CD8-positive, alpha-beta memory T cell (primary cell): Measurements from ENCODE around the gene DSTN. TPM values are rescaled to one million over a fixed set of nuclear protein-coding genes. Genes with fewer than 3 reads are reported as not detected.

ENCODE experiments used
- CTCF ChIA-PET: fragments of 350-600 bp; sonication (Branson Sonifier 250); formaldehyde crosslinking; loops from one replicate; lab custom pipeline; 2021; ENCODE audit warnings: antibody characterized with exemption; lab: Charles Lee
- POLR2A ChIA-PET: fragments of 350-600 bp; sonication (Branson Sonifier 250); formaldehyde crosslinking; loops from one replicate; lab custom pipeline; 2021; ENCODE audit warnings: antibody characterized with exemption; lab: Charles Lee
- DNase-seq, 5 donors: peaks; one replicate each; pipeline versions ENCODE4 v3.0.0 to v3.0.0-alpha.2; 2020 to 2022; ENCODE audit warnings: mixed read lengths in 1 of 5
- H3K27ac ChIP-seq: one replicate; pipeline ENCODE4 v1.7.0; 2013; ENCODE audit warnings: low read depth, mild to moderate bottlenecking, low read length, moderate library complexity
- H3K27me3 ChIP-seq: 2 replicates; pipeline ENCODE4 v1.7.0; 2013; ENCODE audit warnings: low read length, mild to moderate bottlenecking; ENCODE audit not compliant: insufficient read depth, poor library complexity, severe bottlenecking
- H3K36me3 ChIP-seq: 2 replicates; pipeline ENCODE4 v1.7.0; 2013; ENCODE audit warnings: mild to moderate bottlenecking, low read length, moderate library complexity; ENCODE audit not compliant: insufficient read depth
- H3K4me1 ChIP-seq: 2 replicates; pipeline ENCODE4 v1.7.0; 2013; ENCODE audit warnings: mild to moderate bottlenecking, low read length, moderate library complexity; ENCODE audit not compliant: insufficient read depth
- H3K4me3 ChIP-seq: 2 replicates; pipeline ENCODE4 v1.7.0; 2013; ENCODE audit warnings: mild to moderate bottlenecking, low read length
- H3K9me3 ChIP-seq: 2 replicates; pipeline ENCODE4 v1.7.0; 2013; ENCODE audit warnings: mild to moderate bottlenecking, low read length
- H3K27ac Mint-ChIP-seq, 8 donors: one replicate each; pipeline ENCODE4 v1.8.0; 2020 to 2021; ENCODE audit warnings: mixed read lengths in 8 of 8, mild to moderate bottlenecking in 6 of 8, inconsistent platforms in 3 of 8, moderate library complexity in 3 of 8
- H3K27me3 Mint-ChIP-seq, 2 donors: one replicate each; pipeline ENCODE4 v1.8.0; 2020 to 2021; ENCODE audit warnings: mixed read lengths in 2 of 2, mild to moderate bottlenecking in 1 of 2, moderate library complexity in 1 of 2
- H3K36me3 Mint-ChIP-seq, 3 donors: one replicate each; pipeline ENCODE4 v1.8.0; 2020 to 2021; ENCODE audit warnings: mixed read lengths in 3 of 3, inconsistent platforms in 1 of 3, mild to moderate bottlenecking in 1 of 3
- H3K4me1 Mint-ChIP-seq, 3 donors: one replicate each; pipeline ENCODE4 v1.8.0; 2020 to 2021; ENCODE audit warnings: mixed read lengths in 3 of 3, inconsistent platforms in 1 of 3, mild to moderate bottlenecking in 1 of 3
- H3K4me3 Mint-ChIP-seq, 7 donors: one replicate each; pipeline ENCODE4 v1.8.0; 2020 to 2021; ENCODE audit warnings: mixed read lengths in 7 of 7, mild to moderate bottlenecking in 6 of 7, moderate library complexity in 4 of 7, inconsistent platforms in 2 of 7
- H3K9me3 Mint-ChIP-seq, 5 donors: one replicate each; pipeline ENCODE4 v1.8.0; 2020 to 2022; ENCODE audit warnings: mixed read lengths in 5 of 5, mild to moderate bottlenecking in 3 of 5, moderate library complexity in 2 of 5, inconsistent platforms in 1 of 5
- polyA plus RNA-seq: library from polyadenylated mRNA; unstranded; fragments of 300-500 nt; fragmentation: Illumina TruSeq; gene quantifications from one replicate; pipeline ENCODE4 v1.2.3, GENCODE V29; 2021
- total RNA-seq, 2 experiments: library from RNA; stranded (reverse); gene quantifications; one replicate each; pipeline ENCODE4 v1.2.3, GENCODE V29; 2021

Gene DSTN
- total and polyA plus RNA-seq, 3 experiments from 2014 or later = 66.4 to 135 (median 66.9) TPM

DNA sequence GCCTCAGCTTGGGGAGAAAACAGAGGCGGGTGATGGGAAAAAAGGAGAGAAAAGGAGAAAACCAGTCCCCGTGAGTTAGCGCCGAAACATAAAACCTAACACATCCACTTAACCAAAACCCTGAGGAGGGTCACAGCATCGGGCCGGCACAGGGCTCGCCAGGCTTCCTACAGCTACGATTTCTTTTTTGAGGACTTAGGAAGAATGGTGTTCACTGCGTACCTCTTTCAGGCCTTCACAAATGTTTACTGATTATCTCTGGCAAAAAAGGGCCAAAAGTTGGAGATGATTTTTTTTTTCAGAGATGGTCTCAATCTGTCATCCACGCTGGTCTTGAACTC is 48.8 kb downstream of the DSTN start:
- Mint-ChIP-seq H3K27me3 (no peaks in the 10 kb centered on the region), H3K27ac (peak overlapping the region in 2 of 8 donors; percentile 59 to 74), H3K4me1 (peaks cover 0 to 7% (median 6%) of the 10 kb centered on the region in 3 donors), H3K36me3 (peaks cover 0 to 50% (median 8%) of the 10 kb centered on the region in 3 donors), H3K4me3 (no peak overlapping the region), H3K9me3 (no peaks in the 10 kb centered on the region)
- CTCF ChIA-PET = interaction anchor here (0.9 to 3.3 kb wide), 7 partner anchors 13 to 114 kb away, joined by 3 to 28 read pairs (median 7); partner anchors contain the start of genes DSTN and RRBP1
- Histone ChIP-seq H3K4me1 (no peaks in the 10 kb centered on the region), H3K36me3 (no peaks in the 10 kb centered on the region), H3K27me3 (no peaks in the 10 kb centered on the region), H3K9me3 (no peaks in the 10 kb centered on the region), H3K4me3 (no peak overlapping the region), H3K27ac (no peak overlapping the region)
- DNase-seq = no peak
- POLR2A ChIA-PET = no interaction called here

DNA sequence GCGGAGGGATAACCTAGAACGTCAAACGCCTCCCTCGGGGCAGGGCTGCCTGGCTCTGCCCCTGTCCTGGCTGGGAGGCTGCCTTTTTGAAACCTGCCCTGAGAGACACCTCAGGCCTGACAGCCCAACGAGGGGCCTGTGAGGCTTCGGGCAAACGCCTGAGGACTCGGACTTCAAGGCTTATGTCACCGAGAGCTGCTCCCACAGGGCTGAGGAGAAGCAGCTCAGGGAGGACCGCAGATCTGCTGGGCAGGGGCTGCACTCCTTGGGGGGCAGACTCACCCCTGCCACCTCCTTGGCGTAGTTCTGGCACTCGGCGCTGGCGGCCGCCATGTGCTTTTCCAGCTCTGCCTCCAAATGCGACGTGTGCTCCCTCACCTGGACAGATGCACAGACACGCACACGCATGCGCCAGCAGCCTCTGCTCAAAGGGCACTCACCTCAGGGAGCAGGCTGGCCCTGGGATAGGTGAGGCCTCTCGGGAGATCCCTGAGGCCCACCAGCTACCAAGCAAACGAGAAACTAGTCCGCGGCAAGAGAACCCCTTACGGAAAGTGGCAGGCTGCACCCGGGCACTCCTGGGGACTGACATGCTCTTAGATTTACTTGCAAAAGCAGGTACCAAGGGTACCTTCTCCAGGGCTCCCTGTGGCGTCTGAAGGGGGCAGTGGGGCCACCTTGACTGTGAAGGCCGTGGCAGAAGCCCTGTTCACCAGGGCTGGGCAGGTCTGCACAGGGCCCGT is 49.6 kb downstream of the DSTN start:
- Histone ChIP-seq H3K4me3 (no peak overlapping the region), H3K27ac (no peak overlapping the region), H3K4me1 (no peaks in the 10 kb centered on the region), H3K36me3 (no peaks in the 10 kb centered on the region), H3K9me3 (no peaks in the 10 kb centered on the region), H3K27me3 (no peaks in the 10 kb centered on the region)
- Mint-ChIP-seq H3K4me3 (no peak overlapping the region), H3K27me3 (no peaks in the 10 kb centered on the region), H3K27ac (peak overlapping the region in 1 of 8 donors; percentile 17), H3K9me3 (no peaks in the 10 kb centered on the region), H3K36me3 (peaks cover 0 to 55% (median 7%) of the 10 kb centered on the region in 3 donors), H3K4me1 (peaks cover 0 to 4% (median 3%) of the 10 kb centered on the region in 3 donors)
- DNase-seq = peak in 1 of 5 donors; percentile 31
- POLR2A ChIA-PET = no interaction called here
- CTCF ChIA-PET = interaction anchor here (1.0 to 1.2 kb wide), 2 partner anchors 12 to 83 kb away, joined by 3 read pairs; no protein-coding TSS in a partner anchor

DNA sequence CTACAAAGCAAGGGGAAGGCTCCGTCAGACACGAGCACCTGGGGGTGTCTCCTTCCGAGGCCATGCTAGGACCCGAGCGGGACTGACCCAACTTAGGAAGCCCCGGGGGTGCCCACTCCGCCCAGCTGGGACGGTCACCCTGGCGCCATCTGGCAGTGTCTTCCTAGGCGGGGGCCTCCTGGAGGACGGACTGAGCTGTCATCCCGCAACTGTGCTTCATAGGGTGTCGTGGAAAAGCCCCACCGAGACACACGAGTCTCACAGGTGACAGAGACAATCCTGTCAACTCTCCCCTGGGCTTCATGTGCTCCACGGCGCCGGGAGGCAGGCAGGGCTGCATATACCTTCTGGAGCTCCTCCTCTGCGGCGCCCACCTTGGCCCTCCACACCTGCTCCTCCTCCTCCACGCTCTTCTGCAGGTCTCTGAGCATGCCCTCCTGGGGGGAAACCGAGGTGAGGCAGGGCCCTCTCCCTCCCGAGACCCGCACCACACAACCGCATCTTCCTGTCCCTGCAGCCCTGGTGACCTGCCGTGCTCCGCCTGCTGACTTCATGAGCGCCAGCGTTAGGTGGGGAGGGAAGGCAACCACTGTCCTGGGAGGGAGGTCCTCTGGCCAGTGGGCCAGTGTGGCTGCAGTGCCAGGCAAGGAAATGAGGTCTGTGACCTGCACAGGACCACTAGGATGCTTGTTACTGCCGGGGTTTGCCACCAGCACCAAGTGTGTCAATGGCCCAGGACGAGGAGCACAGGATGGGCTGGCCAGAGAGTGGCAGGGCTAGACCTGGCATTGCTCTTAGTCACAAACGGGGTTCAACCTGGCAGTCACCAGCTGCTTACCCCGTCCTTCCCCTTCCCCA is 50.7 kb downstream of the DSTN start:
- no peaks in the 10 kb centered on the region for H3K27me3 Mint-ChIP-seq
- no peaks in the 10 kb centered on the region for H3K4me1 ChIP-seq
- no peak overlapping the region for H3K4me3 ChIP-seq
- H3K27me3 ChIP-seq = no peaks in the 10 kb centered on the region
- peak in 1 of 5 donors; percentile 36 for DNase-seq
- H3K36me3 Mint-ChIP-seq = peaks cover 0 to 62% (median 7%) of the 10 kb centered on the region in 3 donors
- H3K4me1 Mint-ChIP-seq = peaks cover 0 to 2% (median 0%) of the 10 kb centered on the region in 3 donors
- H3K4me3 Mint-ChIP-seq = no peak overlapping the region
- POLR2A ChIA-PET = no interaction called here
- H3K27ac Mint-ChIP-seq = no peak overlapping the region
- H3K36me3 ChIP-seq = no peaks in the 10 kb centered on the region
- H3K9me3 ChIP-seq = no peaks in the 10 kb centered on the region
- CTCF ChIA-PET = no interaction called here
- H3K9me3 Mint-ChIP-seq = no peaks in the 10 kb centered on the region
- H3K27ac ChIP-seq = no peak overlapping the region

DNA sequence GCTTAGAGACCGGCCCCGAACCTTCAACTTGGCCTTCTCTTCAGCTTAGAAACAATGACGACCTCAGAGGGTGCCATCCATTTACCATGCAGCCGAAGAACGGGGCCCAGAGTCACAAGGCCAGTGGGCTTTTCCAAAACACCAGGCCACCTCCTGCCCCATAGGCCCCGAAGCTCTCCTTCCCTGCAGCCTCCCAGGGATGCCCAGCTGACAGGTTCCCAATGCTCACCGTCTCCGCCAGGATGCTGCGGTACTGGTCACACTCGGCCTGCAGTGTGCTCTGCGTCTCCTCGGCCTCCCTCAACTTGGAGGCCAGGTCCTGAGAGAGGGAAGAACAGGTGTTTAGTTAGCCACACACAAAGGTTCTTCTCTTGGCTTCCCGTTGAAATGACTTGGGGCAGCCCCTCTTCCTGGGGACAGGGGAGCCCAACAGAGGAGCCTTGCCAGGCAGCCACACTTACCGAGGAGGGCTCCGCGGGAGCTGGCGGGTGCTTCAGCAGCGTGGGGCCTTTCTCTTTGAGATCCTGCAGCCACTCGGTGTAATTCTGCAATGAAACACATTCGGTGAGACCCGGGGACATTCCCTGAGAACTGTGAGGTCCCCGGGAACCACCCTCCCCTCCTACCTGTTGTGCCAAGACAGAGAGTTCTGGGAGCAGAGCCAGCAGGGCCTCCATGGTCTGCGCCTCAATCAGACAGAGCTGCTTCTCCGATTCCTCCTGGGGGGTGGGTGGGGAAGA is 51.5 kb downstream of the DSTN start:
- Histone ChIP-seq H3K4me3 (no peak overlapping the region), H3K27me3 (no peaks in the 10 kb centered on the region), H3K27ac (no peak overlapping the region), H3K4me1 (no peaks in the 10 kb centered on the region), H3K9me3 (no peaks in the 10 kb centered on the region), H3K36me3 (no peaks in the 10 kb centered on the region)
- peaks cover 0 to 69% (median 7%) of the 10 kb centered on the region in 3 donors for H3K36me3 Mint-ChIP-seq
- H3K4me3 Mint-ChIP-seq = no peak overlapping the region
- no peaks in the 10 kb centered on the region for H3K9me3 Mint-ChIP-seq
- H3K27ac Mint-ChIP-seq = peak overlapping the region in 1 of 8 donors; percentile 68
- H3K4me1 Mint-ChIP-seq = peaks cover 0 to 2% (median 0%) of the 10 kb centered on the region in 3 donors
- no peaks in the 10 kb centered on the region for H3K27me3 Mint-ChIP-seq
- POLR2A ChIA-PET = no interaction called here
- DNase-seq = no peak
- CTCF ChIA-PET = no interaction called here

DNA sequence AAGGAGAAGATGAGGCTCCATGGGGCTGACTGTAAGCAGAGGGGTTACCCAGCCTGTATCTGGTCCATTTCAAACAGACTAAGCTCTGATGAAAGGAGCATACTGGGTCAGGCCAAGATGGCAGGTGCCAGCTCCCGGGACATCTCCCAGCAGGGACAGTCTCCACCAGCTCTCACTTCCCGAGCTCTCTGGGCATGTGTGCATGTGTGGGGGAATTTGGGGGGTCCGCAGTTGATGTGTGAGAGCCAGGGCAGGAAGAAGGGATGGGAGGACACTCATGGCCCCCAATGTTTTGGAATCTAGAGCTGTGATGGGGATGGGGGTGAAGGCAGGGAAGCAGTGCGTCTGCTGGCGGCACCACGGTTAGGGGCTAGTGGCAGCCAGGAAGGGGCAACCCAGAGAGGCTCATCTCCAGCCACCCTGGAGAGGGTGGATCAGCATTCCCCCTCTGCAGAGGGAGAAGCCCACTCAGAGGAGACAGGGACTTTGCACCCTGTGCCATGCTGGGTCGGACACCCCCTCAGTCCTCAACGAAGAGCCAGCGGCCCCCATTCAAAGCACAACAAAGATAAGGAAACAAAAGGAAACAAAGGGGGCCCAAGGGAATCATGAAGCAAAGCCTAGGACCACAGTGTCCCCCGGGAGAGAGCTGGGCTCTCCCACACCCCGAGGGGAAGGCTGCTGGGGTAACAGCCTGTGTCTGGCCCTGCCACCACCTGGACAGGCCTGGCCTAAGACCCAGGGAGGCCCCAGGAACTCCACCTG is 52.4 kb downstream of the DSTN start:
- ChIA-PET POLR2A (no interaction called here), CTCF (interaction anchor here (1.0 to 1.1 kb wide), 2 partner anchors 12 to 85 kb away, joined by 3 to 4 read pairs; no protein-coding TSS in a partner anchor)

DNA sequence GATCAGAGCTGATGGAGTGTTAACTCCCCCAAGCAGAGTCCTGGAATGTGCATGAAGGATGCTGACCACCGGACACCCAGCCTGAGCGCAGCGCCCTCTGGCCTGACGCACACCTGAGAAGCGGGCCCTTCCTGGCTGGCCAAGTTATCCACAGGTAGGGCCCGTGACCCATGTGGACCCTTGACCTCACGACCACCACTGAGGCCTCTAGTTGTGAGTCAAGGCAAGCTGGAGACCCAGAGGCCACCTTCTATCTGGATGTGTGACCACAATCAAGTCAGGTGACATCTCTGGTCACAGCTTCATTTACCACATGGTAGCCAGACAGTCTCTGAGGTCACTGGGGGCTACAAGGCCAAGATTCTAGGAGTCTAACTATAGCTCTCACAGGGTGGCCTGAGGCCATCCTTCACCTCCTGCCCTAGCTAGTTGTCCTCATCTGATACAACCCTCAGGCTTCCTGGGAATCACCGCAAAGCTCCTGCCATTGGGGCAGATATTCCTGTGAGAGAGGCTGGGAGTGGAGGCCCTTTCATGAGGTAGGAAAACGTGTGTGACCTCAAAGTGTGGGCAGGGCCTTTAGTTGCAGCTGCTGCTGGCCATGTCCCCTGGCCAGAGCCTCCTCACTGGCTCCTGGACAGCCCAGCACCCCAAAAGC is 53.1 kb downstream of the DSTN start:
- H3K9me3 ChIP-seq = no peaks in the 10 kb centered on the region
- no peak overlapping the region for H3K4me3 ChIP-seq
- no peaks in the 10 kb centered on the region for H3K36me3 ChIP-seq
- Mint-ChIP-seq H3K27ac (no peak overlapping the region), H3K36me3 (peaks cover 0 to 82% (median 7%) of the 10 kb centered on the region in 3 donors), H3K9me3 (no peaks in the 10 kb centered on the region), H3K4me3 (no peak overlapping the region), H3K4me1 (no peaks in the 10 kb centered on the region), H3K27me3 (no peaks in the 10 kb centered on the region)
- no peaks in the 10 kb centered on the region for H3K27me3 ChIP-seq
- no peaks in the 10 kb centered on the region for H3K4me1 ChIP-seq
- no peak overlapping the region for H3K27ac ChIP-seq
- peak in 1 of 5 donors; percentile 28 for DNase-seq
- ChIA-PET CTCF (interaction anchor here (1.0 to 1.1 kb wide), 2 partner anchors 12 to 86 kb away, joined by 3 to 4 read pairs; no protein-coding TSS in a partner anchor), POLR2A (no interaction called here)

More for the DNA sequence above, 52.4 kb downstream of the DSTN start:
- Histone ChIP-seq H3K27ac (no peak overlapping the region), H3K4me1 (no peaks in the 10 kb centered on the region), H3K9me3 (no peaks in the 10 kb centered on the region), H3K4me3 (no peak overlapping the region), H3K27me3 (no peaks in the 10 kb centered on the region), H3K36me3 (no peaks in the 10 kb centered on the region)
- peak in 1 of 5 donors; percentile 39 for DNase-seq
- Mint-ChIP-seq H3K9me3 (no peaks in the 10 kb centered on the region), H3K27me3 (no peaks in the 10 kb centered on the region), H3K4me1 (peaks cover 0 to 2% (median 0%) of the 10 kb centered on the region in 3 donors), H3K36me3 (peaks cover 0 to 75% (median 7%) of the 10 kb centered on the region in 3 donors), H3K4me3 (no peak overlapping the region), H3K27ac (no peak overlapping the region)

DNA sequence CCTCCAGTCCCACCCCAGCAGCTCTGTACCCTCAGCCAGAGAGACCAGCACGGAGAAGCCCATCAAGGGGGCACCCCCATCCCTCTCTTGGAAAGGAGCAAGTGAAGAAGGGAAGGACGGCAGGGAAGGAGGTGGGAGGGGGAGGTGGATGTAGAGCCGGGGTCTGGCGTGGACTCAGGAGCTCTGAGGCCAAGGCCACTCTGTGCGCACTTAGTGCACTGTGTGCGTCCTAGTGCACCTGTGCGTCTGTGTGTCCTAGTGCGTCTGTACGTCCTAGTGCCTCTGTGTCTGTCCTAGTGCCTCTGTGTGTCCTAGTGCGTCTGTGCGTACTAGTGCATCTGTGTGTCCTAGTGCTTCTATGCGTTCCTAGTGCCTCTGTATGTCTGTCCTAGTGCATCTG is 54.2 kb downstream of the DSTN start:
- no peaks in the 10 kb centered on the region for H3K9me3 Mint-ChIP-seq
- POLR2A ChIA-PET = no interaction called here
- peaks cover 0 to 82% (median 11%) of the 10 kb centered on the region in 3 donors for H3K36me3 Mint-ChIP-seq
- DNase-seq = no peak
- Histone ChIP-seq H3K4me1 (no peaks in the 10 kb centered on the region), H3K36me3 (no peaks in the 10 kb centered on the region), H3K4me3 (no peak overlapping the region), H3K27ac (no peak overlapping the region), H3K9me3 (no peaks in the 10 kb centered on the region), H3K27me3 (no peaks in the 10 kb centered on the region)
- no peak overlapping the region for H3K27ac Mint-ChIP-seq
- H3K27me3 Mint-ChIP-seq = no peaks in the 10 kb centered on the region
- CTCF ChIA-PET = no interaction called here
- no peak overlapping the region for H3K4me3 Mint-ChIP-seq
- H3K4me1 Mint-ChIP-seq = no peaks in the 10 kb centered on the region
